Right lobe of liver (tissue), 4 donors: Measurements from ENCODE around the gene SIKE1.

Experiments used
- CTCF ChIP-seq, 4 donors: fragments of 200-600 bp in 3 of 4; fragments of 450-650 bp in 1 of 4; IDR thresholded peaks; one replicate each; pipeline versions ENCODE4 v1.5.1 to v1.8.0; 2016 to 2022; ENCODE audit warnings: antibody characterized with exemption in 4 of 4, mild to moderate bottlenecking in 2 of 4
- POLR2A ChIP-seq: fragments of 450-650 bp; IDR thresholded peaks from one replicate; pipeline ENCODE4 v1.6.1; 2017; ENCODE audit warnings: antibody characterized with exemption, mild to moderate bottlenecking
- donor health status: DM: no; HTN: no; CAD: no.
- donor health status: DM: no; HTN: no; CAD: no.
- donor health status: DM: no; HTN: yes; CAD: no.

GRCh38 chr1:114821978-114822377 is 41.5 kb upstream of the SIKE1 start:
- TF ChIP-seq CTCF (IDR thresholded peaks at IDR 0.05), result no peak
- TF ChIP-seq POLR2A, result no peak
